Panc1 (cell line): ENCODE data around the gene DDX20. TPM values are rescaled to one million over a fixed set of nuclear protein-coding genes. Genes with fewer than 3 reads are reported as not detected.

Experiments used
- ATAC-seq: fragments of 200-7000 bp; cut with Tn5 transposase; 2 replicates; pipeline ENCODE4 v1.9.1; 2020; ENCODE audit warnings: mild to moderate bottlenecking, moderate library complexity
- BruUV-seq: library from RNA; stranded (reverse); fragments of 400-500 nt; replicated peaks from 2 replicates; lab custom pipeline; 2021; lab: Mats Ljungman, UMichigan
- CTCF ChIA-PET: fragments of 300-600 bp; sonication (Branson Sonifier 250); formaldehyde crosslinking; loops from one replicate; lab custom pipeline; 2022; ENCODE audit warnings: antibody characterized with exemption; lab: Charles Lee
- POLR2A ChIA-PET: fragments of 300-600 bp; sonication (Branson Sonifier 250); formaldehyde crosslinking; loops from one replicate; lab custom pipeline; 2022; ENCODE audit warnings: antibody characterized with exemption; lab: Charles Lee
- DNase-seq: peaks from one replicate; pipeline ENCODE4 v3.0.0-alpha.2; 2010; ENCODE audit warnings: low read depth, low spot score
- H3K27ac ChIP-seq: 2 replicates; pipeline ENCODE4 v1.5.1; 2011; ENCODE audit warnings: mild to moderate bottlenecking, low read length, inconsistent platforms
- H3K27me3 ChIP-seq: fragments of 200-500 bp; sonication (Bioruptor generic); 2 replicates; pipeline ENCODE4 v1.6.0; 2014; ENCODE audit warnings: low read length, inconsistent platforms; ENCODE audit not compliant: control insufficient read depth, insufficient read depth
- H3K36me3 ChIP-seq: fragments of 200-500 bp; sonication (Bioruptor generic); 2 replicates; pipeline ENCODE4 v1.5.1; 2014; ENCODE audit warnings: inconsistent platforms, mild to moderate bottlenecking, low read length, moderate library complexity; ENCODE audit not compliant: control insufficient read depth, insufficient read depth
- H3K4me1 ChIP-seq: 2 replicates; pipeline ENCODE4 v1.5.1; 2011; ENCODE audit warnings: inconsistent platforms, mild to moderate bottlenecking, low read length, moderate library complexity; ENCODE audit not compliant: control insufficient read depth, insufficient read depth
- H3K4me3 ChIP-seq, 2 experiments: 2 replicates each; pipeline ENCODE4 v1.5.1; 2011 to 2012; ENCODE audit warnings: low read depth in 2 of 2, low read length in 2 of 2, mild to moderate bottlenecking in 2 of 2, inconsistent platforms in 1 of 2, moderate library complexity in 1 of 2
- H3K9me3 ChIP-seq: fragments of 200-500 bp; sonication (Bioruptor generic); 2 replicates; pipeline ENCODE4 v1.5.1; 2014; ENCODE audit warnings: low read depth, mild to moderate bottlenecking, inconsistent platforms, low read length, moderate library complexity; ENCODE audit not compliant: control insufficient read depth, insufficient read depth
- CTCF ChIP-seq: fragments of 450-650 bp; IDR thresholded peaks from 2 replicates; pipeline ENCODE4 v1.5.1; 2017; ENCODE audit warnings: mild to moderate bottlenecking
- POLR2AphosphoS5 ChIP-seq: IDR thresholded peaks from 2 replicates; pipeline ENCODE4 v1.6.1; 2012; ENCODE audit warnings: mild to moderate bottlenecking, low read depth, low read length, moderate library complexity
- REST ChIP-seq, 2 experiments: IDR thresholded peaks; 2 replicates each; pipeline ENCODE4 v1.6.1; 2011 to 2012; ENCODE audit warnings: low read depth in 2 of 2, control low read depth in 1 of 2, low read length in 1 of 2, mild to moderate bottlenecking in 1 of 2, moderate library complexity in 1 of 2; ENCODE audit not compliant: insufficient read depth in 1 of 2
- SIN3A ChIP-seq: IDR thresholded peaks from 2 replicates; pipeline ENCODE4 v1.6.1; 2012; ENCODE audit warnings: low read depth, mild to moderate bottlenecking, low read length, moderate library complexity, borderline replicate concordance; ENCODE audit not compliant: insufficient read depth
- TCF7L2 ChIP-seq: IDR thresholded peaks from 2 replicates; pipeline ENCODE4 v1.6.1; 2011; ENCODE audit warnings: mild to moderate bottlenecking, low read depth, low read length, inconsistent platforms
- in situ Hi-C: cut with HindIII; loops from 2 replicates; pipeline ENCODE4 v1.10.0; 2016; ENCODE audit warnings: low sequenced_read_pairs, low pct_unique_long_range_greater_than_20kb
- intact Hi-C: fragments of 100-400 bp; cut with micrococcal nuclease; formaldehyde crosslinking; loops from one replicate; pipeline ENCODE4 v1.10.0; 2022; ENCODE audit not compliant: unreplicated experiment
- total RNA-seq: library from RNA; stranded (reverse); gene quantifications from one replicate; pipeline ENCODE4 v1.2.1, GENCODE V29; 2021; ENCODE audit not compliant: unreplicated experiment

Gene DDX20
- total RNA-seq, 1 experiment from 2014 or later = 9.1 TPM

GRCh38 chr1:111786669-111787207 is 31.0 kb downstream of the DDX20 start:
- DNase-seq (no peak), ATAC-seq (no peak)
- H3K4me1 ChIP-seq = no peaks in the 10 kb centered on the region
- TF ChIP-seq TCF7L2 (no peak), REST (IDR thresholded peaks at IDR 0.05; ENCODE audit: insufficient read depth in 1 of 2, low read depth in 2 of 2, low read length in 1 of 2) (no peak), SIN3A (no peak), CTCF (no peak), POLR2AphosphoS5 (no peak)
- no peaks in the 10 kb centered on the region for H3K9me3 ChIP-seq
- in situ Hi-C loops (no loop called here), intact Hi-C loops (no loop called here)
- ChIA-PET CTCF (no interaction called here), POLR2A (no interaction called here)
- peaks cover 2% of the 10 kb centered on the region for H3K27me3 ChIP-seq
- BruUV-seq = no TSS peak
- no peak overlapping the region for H3K4me3 ChIP-seq
- H3K27ac ChIP-seq = no peak overlapping the region
- no peaks in the 10 kb centered on the region for H3K36me3 ChIP-seq

GRCh38 chr1:111789142-111789541 is 33.4 kb downstream of the DDX20 start:
- Histone ChIP-seq H3K36me3 (no peaks in the 10 kb centered on the region), H3K4me3 (no peak overlapping the region), H3K4me1 (no peaks in the 10 kb centered on the region), H3K27ac (no peak overlapping the region), H3K9me3 (no peaks in the 10 kb centered on the region), H3K27me3 (peaks cover 3% of the 10 kb centered on the region)
- ChIA-PET CTCF (no interaction called here), POLR2A (no interaction called here)
- intact Hi-C loops = no loop called here
- ATAC-seq (no peak), DNase-seq (no peak)
- in situ Hi-C loops = no loop called here
- no TSS peak for BruUV-seq
- TF ChIP-seq TCF7L2 (no peak), POLR2AphosphoS5 (no peak), SIN3A (no peak), CTCF (no peak), REST (IDR thresholded peaks at IDR 0.05; ENCODE audit: insufficient read depth in 1 of 2, low read depth in 2 of 2, low read length in 1 of 2) (no peak)
